ENCODE results near the gene FCGBP.

FCGBP gene

DNA sequence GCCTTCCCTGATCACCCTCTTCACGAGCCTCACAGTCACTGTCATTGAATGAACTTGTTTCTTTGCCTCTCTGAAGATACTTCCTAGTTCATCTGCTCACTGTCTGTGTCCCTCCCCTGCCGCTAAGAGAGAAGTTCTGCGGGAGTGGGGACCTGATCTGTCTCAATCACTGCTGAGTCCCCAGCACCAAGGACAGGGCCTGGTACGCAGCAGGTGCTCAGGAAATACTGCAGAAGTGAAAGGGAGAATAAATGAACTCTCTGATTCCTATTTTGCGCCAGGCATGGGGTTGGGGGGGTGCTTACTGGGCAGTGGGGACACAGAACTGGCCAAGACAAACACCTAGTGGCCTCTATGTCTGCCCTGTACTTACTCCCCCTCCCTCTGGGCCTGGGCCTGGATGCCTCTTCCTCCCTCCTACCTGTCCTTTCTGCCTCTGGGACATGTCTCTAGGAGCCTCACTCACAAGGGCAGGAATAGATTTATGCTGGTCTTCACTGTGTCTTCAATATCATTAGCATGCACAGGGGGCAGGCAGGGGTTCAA lies 17.5 kb downstream of the FCGBP start:
- no peak for TF ChIP-seq FOXP2 (optimal IDR thresholded peaks at IDR 0.05; ENCODE audit: borderline replicate concordance, extremely low read depth, extremely low read length, insufficient read depth)
- TF ChIP-seq POLR2AphosphoS5 (IDR thresholded peaks at IDR 0.05; ENCODE audit: low read depth, low read length), result no peak
- peak in 1 of 2 experiments; percentile 90; a peak in 2 of 4 replicates for TF ChIP-seq REST (IDR thresholded peaks at IDR 0.05; ENCODE audit: insufficient read depth in 1 of 2, low read depth in 2 of 2, low read length in 2 of 2)

DNA sequence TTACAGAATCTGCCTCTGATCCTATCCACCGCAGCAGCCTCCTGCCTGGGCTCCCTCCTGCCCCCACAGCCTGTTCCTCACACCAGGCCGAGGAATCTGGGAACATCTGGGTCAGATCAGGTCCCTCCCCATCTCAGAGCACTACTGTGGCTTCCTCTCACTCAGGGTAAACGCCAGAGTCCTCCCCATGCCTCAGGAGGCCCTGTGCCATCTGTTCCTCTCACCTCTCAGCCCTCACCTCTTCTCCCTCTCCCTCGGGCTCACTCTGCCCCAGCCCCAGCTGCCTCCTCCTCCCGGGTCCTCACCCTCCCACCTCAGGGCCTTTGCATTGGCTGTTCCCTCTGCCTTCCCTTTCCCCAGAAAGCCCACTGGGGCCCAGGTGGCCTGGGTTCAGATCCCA lies 18.2 kb downstream of the FCGBP start:
- TF ChIP-seq SIN3A (IDR thresholded peaks at IDR 0.05; ENCODE audit: borderline replicate concordance, insufficient read depth, low read length) (no peak), TAF1 (IDR thresholded peaks at IDR 0.05; ENCODE audit: borderline replicate concordance, insufficient read depth, low read length) (no peak), REST (IDR thresholded peaks at IDR 0.05; ENCODE audit: insufficient read depth in 1 of 2, low read depth in 2 of 2, low read length in 2 of 2) (no peak), POLR2AphosphoS5 (IDR thresholded peaks at IDR 0.05; ENCODE audit: low read depth, low read length) (no peak), FOXP2 (optimal IDR thresholded peaks at IDR 0.05; ENCODE audit: borderline replicate concordance, extremely low read depth, extremely low read length, insufficient read depth) (no peak)

DNA sequence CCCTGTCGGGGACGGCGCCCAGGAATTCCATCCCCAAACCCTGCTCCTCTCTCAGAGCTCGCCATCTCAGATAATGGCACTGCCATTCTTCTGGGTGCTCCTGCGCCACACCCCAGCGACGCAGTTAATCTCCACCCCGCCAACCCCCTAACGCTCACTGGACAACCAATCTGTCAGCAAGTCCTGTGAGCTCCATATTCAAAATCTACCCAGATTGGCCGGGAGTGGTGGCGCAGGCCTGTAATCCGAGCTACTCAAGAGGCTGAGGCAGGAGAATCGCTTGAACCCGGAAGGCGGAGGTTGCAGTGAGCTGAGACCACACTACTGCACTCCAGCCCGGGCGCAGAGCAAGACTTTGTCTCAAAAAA lies 18.6 kb downstream of the FCGBP start:
- TF ChIP-seq REST (IDR thresholded peaks at IDR 0.05; ENCODE audit: insufficient read depth in 1 of 2, low read depth in 2 of 2, low read length in 2 of 2), result no peak
- TF ChIP-seq TAF1 (IDR thresholded peaks at IDR 0.05; ENCODE audit: borderline replicate concordance, insufficient read depth, low read length), result no peak
- TF ChIP-seq FOXP2 (optimal IDR thresholded peaks at IDR 0.05; ENCODE audit: borderline replicate concordance, extremely low read depth, extremely low read length, insufficient read depth), result no peak
- TF ChIP-seq POLR2AphosphoS5 (IDR thresholded peaks at IDR 0.05; ENCODE audit: low read depth, low read length), result no peak
- no peak for TF ChIP-seq SIN3A (IDR thresholded peaks at IDR 0.05; ENCODE audit: borderline replicate concordance, insufficient read depth, low read length)

DNA sequence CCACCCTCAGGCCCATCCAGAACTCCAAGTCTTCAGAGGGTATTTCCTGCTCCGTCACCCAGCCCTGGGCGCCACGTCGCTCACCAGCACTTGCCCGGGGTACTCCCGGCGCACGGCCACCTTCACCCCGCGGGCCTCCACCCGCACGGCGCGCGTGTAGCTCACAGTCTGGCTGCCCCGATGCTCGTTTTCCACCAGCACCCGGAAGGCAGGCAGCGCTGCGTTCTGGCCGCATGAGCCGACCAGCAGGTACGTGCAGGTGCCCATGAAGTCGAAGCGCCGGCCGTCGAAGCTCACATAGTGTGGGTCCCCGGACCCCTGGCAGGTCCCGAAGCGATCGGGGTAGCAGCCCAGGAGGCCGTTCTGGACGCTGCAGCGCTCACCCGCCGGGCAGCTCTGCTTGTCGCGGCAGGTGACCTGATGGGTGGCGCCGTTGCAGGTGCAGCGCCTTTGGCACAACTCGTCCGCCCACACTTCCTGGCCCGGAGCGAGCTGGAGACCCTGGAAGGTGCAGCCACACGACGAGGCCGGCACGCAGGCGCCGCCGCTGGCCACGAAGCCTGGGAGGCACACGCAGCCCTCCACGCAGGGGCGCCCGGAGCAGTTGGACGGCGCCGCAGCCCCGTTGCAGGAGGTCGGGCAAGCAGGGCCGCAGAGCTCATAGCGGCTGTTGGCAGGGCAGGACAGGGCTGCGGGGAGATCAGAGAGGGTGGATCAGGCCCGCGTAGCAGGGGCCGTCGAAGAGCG lies 19.2 kb downstream of the FCGBP start:
- TF ChIP-seq FOXP2 (optimal IDR thresholded peaks at IDR 0.05; ENCODE audit: borderline replicate concordance, extremely low read depth, extremely low read length, insufficient read depth), result no peak

- TF ChIP-seq POLR2AphosphoS5 (IDR thresholded peaks at IDR 0.05; ENCODE audit: low read depth, low read length) (no peak), REST (IDR thresholded peaks at IDR 0.05; ENCODE audit: insufficient read depth in 1 of 2, low read depth in 2 of 2, low read length in 2 of 2) (no peak), FOXP2 (optimal IDR thresholded peaks at IDR 0.05; ENCODE audit: borderline replicate concordance, extremely low read depth, extremely low read length, insufficient read depth) (no peak)
Measured at GRCh38 chr19:39913682-39914333, 20.6 kb downstream of the FCGBP start.

Data from PFSK-1 (cell line).